IPS-NIHi7 (cell line): ENCODE measurements around the gene PLXNA2.

Experiments
- DNase-seq: peaks from one replicate; pipeline ENCODE4 v3.0.0; 2012; ENCODE audit warnings: mixed read lengths; ENCODE audit errors: extremely low spot score

The PLXNA2 gene

DNA sequence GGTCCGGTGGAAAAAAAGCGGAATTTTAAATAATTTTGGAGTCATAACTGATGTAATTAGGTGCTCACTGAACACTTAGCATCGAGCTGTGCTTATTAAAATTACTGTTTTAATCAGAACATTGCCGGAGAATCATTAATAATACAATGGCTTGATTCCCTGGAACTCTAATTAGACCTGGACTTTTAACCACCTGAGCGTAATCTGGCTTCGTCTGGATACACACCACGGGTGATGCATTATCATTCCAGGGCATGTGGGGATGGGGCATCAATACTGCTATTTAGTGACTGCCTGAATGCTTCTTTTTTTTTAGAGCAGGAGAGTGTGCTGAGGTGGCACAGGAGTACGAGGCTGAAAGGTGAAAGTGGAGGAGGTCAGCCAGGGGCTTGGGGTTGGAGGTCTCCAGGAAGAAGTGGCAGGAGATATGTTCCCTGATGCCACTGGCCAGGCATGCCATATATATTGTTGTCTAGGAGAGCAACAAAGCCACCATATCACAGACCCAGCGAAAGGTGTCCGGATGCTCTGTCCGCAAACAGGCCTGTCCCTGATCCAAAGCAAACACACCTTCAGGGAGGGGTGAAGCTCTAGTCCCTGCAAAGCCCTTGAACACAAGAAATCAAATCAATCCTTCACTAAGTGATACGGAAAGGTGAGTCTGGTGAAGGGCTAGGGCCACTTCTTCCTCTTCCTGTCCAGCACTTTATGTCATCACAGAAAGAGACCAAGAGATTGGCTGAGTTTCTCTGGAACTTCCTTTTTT is 125.2 kb downstream of the PLXNA2 start:
- no peak for DNase-seq

DNA sequence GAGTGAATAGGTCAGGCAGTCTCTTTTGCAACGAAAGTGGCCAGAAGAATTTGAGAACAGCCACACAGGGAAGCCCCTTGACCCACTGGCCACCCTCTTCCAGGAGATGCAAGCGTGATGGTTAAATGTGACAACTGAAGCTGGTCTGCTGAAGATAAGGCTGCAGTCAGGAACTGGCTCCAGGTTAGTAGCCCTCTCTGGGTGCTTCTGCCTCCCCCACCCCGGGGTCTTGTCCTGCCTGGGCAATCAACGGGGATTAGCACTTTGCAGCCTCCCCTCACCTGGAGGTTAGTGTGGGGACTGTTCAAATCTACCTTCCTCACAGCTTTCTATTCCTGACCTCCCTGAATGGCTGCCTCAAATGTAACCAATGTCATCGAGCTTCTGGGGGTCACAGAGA is 125.9 kb downstream of the PLXNA2 start:
- DNase-seq, result no peak

DNA sequence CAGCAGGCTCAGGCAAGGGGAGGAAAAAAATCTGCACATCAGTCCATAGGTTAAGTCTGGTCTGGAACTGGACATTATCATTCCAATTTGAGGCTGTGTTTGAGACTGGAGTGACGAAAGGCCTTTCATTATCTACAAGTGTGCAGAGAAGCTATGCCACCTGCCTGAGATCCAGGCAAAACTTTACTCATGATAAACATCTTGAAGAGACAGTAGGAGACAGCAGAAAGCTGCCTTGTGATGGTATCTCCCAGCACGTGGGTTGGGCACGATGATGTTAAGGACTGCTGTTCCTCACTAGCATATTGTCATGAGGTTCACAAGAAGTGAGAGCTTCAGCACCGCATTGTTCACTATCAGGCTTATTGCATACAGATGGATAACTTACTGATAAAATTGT is 126.4 kb downstream of the PLXNA2 start:
- no peak for DNase-seq

DNA sequence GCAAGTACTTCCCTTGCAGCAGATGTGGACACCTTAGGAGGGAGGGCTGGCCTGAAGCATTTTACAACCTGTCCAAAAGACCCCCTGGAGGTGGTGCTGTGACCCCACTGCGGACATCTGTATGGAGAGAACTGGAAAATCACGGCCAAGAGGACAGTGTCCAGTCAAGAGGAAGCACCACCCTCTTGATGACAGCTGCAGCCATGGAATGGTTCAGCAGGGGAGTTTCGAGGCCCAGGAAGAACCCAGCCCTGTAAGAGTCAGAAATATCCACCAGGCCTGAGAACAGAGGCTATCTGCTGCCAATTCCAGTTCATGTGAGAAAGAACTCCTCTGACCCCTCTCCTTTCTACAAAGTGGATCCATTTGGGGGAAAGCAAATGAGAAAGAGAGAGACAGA is 126.8 kb downstream of the PLXNA2 start:
- no peak for DNase-seq

DNA sequence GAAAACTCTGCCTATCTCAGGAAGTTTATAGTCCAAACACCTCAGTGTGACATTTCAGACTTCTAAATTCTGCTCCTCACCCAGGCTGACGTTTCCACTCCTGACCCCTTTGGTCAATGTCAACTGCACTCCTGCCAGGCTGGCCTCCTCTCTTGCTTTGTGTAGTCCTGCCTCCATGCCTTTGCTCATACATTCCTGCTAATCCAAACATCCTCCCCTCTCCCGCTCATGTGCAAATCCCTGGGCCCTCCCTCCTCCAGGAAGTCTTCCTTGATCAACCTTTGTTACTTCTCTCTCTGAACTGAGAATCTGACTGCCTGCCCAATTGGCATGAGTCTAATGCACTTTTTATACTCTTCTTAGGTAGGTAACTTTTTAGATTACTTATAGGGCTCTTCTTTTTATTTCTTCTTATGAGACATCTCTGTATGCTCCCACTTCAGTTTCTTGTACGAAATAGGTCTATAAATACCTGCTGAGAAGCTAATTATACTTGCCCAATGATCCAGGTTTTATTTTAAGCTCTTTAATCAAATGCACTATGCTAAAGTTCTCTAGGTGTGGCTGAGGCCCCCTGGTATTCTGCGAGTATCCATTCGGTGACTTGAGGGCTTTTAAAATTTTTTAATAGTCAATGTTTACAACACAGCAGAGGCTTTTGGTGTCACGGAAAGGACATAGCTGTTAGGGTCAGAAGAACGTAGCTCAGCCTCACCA is 128.1 kb downstream of the PLXNA2 start:
- no peak for DNase-seq

DNA sequence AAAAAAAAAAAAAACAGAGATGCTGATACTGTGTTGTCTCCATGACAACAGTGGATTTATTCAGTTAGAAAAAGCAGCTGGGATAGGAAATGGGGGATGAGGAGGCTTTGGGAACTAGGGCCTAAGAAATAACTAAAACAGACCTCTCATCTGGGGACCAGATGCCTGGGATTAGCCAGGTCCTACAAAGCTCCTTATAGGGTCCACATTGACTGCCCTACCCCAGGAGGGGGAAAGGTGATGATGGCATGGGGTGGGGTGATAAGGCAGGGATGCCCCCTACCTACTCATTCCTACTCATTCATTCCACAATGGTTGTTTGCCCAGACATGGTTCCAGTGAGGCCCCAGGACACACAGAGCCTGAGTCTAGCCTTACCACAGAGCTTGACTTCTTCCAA is 131.2 kb downstream of the PLXNA2 start:
- DNase-seq, result no peak

DNA sequence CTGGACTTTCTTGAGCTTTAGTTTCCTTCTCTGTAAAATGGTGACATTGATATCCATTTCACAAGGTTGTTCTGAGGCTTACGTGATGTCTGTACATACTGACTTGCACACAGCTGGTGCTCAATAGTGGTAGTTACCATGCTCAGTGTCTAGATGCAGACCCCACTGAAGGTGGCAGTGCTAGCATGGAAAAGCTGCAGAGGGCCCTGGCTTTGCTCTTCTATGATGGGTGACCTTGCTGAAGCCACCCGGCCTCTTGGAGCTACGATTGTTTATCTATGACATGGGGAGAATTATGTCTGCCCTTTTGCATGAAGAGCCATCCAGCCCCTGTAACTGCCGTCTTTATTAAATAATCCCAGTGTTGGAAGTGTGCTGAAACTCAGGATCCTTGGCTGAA is 131.8 kb downstream of the PLXNA2 start:
- no peak for DNase-seq

DNA sequence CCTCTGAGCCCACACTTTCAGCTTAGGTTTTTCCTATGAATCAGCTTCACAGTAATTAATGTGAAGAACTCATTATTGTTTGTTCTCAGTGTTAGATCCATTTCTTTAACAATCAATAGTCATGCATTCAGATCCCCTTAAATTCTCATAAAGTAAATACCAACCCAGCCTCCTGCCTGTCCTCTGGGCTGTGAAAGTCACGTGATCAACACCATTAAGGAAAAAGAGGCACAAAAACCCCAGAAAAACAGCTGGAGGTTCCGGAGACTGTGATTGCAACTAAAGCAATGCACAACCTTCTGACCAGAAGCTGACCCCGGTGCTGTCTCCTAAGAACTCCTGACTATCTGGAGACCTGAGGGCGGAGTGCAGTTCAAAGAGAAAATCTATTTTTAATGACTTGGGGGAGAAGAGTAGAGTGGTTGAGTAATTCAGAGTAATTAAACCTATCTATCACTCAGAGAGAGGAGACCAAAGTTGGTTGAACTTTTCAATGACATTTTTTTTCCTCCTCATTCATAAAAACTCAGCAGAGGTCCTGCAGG is 132.5 kb downstream of the PLXNA2 start:
- no peak for DNase-seq

DNA sequence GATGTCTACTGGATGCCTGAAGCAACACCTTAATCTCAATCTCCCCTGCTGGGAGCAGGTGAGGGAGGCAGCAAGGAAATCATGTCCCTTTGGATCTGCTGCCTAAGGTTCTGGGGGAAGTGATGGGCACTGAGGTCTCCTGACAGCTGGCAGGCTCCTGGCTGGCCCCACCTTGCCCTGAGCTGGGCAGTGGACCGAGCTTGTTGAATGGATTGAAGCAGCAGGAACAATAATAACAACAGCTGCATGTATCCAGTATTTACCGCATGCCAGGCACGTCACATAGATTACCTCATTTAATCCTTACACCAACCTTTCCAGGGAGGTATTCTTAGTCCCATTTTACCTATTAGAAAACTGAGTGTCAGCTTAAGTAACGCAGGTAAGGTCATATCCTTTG is 133.9 kb downstream of the PLXNA2 start:
- no peak for DNase-seq

DNA sequence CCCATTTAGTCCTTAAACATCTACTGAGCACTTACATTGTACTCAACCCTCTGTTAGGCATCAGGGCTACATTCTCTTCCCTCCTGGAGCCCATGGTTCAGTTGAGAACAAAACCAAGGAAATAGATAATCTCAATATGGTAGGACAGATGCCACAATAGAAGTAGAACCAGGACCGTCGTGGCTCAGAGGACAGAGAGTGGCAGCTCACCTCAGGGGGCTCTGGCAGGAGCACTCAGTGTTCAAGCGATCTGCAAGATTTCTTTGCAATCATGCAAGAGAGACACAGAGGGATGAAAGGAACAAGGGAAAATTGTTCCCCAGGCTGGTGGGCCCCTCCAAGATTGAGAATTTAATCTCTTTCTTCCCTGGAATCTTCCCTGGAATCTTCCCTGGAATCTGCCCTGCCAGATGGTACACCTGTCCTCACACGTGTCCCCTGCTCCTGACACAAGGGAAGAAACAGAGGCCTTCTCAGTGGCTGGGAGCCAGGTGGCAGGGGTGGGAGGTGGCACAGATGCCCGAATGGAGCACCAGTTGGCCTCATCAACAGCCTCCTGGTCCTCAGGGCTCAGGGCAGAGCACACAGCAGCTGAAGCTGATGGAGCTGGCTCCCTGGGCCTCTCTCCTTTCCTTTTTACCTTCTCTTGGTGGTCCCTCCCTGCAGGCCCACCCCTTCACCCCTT is 135.4 kb downstream of the PLXNA2 start:
- DNase-seq, result no peak

DNA sequence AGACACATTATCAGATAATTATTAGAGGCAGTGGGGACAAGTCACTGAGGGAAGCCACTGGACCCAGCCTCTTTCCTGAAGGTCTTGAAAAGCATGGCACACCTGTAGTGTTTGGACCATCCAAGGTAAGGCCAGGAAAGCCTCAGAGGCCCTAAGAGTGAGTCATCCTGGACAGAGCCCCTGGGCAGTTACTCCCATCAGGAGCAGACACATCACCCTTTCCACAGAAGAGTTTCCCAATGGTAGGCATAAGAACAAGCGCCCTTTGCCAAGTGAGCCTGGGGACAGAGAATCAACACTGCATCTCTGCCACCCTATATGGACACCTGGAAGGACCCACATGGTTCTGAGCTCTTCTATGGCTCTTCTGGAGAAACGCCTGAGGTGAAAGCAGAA is 136.0 kb downstream of the PLXNA2 start:
- DNase-seq, result no peak

DNA sequence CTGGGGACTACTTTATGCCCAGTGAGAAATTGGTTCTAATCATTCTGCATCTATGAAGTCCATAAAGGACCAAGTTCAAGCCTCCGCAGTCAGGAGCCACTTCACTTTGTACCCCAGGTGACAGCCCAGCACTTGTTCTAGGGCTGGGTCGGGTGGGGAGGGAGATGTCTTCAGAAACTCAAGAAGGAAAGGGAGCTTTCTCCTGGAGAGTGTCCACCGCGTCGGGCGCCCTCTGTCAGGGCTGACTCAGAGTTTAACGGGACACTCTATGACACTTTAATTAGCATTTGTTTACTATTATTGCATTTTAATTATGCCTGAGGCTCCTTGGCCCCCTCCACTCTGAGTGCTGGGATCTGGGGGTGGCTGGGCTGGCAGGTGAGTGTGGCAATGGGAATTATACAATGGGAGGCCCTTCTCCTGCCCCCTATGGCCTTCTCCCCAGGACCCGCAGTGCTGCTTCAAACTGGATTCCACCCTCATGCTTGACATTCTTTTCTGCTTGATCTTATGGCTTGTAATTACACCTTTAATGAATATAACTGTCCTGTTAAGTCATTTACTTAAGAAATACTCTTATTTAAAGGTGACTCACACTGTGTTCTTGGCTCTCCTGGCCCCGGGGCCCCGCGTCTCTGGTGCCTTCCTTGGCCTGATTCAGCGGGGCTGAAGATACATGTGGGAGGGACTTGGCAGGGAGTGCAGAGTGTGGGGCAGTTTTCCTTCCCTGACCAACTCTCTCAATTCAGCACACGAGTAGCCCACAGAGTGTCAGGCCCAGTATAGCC is 136.6 kb downstream of the PLXNA2 start:
- no peak for DNase-seq

DNA sequence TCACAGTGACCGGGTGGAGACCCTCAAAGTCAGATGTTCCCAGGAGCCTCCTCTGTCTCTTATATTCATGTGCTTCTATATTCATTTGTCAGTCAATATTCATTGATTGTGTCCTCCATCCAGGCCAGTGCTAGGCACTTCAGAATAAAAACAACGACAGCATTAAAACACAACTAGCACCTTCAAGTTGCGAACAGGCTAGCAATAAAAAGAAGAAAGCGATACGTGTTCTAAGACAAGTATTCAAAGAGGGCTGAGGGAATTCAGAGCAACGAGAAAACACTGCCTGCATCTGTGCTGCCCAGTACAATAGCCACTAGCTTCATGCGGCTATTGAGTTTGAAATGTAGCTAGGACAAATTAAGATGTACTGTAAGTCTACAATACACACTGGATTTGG is 138.0 kb downstream of the PLXNA2 start:
- no peak for DNase-seq

DNA sequence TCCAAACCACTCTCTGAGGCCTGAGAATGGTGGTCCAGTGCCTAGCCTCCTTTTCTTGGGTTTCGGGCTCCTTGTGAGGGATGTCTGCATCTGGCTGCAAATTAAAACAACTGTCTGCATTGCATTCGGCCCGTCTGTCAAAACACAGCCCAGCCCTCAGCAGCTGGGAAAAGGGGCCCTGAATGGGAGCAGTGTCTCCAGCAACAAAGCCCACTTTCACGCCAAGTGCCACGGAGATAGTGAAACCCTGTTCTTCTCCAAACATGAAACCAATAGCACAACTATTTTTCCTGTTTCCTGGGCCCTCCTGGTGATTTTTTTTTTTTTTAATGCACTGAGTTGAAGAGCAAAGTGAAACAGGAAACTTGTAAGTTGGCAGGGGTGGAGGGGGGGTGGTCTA is 138.4 kb downstream of the PLXNA2 start:
- DNase-seq, result no peak

DNA sequence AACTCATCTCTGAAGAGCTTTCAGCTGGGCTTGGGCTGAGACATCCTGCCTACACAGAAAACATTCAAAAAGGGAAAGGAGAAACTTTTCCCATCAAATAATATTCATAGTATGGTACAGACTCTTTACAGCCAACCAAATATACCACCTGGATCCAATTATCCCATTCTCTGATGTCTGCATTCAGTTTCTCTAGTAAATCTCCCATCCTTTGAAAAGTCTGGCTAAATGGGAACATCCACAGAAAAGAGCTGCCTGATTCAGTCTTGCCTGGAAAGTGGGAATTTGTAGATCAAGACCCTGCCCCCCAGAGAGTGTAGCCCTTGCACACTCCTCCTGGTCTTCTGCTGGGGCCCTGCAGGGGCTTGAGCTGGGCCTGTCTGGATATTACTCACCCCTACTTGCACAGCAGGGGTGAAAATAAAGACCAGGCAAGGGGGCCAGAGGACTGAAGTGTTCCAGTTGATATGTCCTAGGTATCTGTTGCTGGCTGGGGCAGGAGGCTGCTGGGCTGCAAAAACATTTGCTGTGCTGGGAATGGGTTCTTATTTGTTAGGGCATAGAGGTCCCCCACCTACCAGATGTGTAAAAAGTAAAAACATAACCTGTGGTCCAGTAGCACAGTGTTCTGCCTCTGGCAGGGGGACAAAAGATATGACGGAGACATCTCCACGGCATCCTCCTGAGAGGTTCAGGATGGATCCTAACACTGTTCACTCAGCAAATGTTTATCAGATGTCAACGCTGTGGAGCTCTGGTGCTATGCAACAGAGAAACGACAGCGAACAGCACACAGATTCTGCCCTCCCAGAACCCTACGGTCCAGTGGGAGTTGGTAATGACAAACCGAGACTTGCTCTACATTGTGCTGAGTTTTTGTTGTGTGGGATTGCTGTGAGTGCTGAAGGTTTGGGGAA is 140.3 kb downstream of the PLXNA2 start:
- DNase-seq, result no peak

DNA sequence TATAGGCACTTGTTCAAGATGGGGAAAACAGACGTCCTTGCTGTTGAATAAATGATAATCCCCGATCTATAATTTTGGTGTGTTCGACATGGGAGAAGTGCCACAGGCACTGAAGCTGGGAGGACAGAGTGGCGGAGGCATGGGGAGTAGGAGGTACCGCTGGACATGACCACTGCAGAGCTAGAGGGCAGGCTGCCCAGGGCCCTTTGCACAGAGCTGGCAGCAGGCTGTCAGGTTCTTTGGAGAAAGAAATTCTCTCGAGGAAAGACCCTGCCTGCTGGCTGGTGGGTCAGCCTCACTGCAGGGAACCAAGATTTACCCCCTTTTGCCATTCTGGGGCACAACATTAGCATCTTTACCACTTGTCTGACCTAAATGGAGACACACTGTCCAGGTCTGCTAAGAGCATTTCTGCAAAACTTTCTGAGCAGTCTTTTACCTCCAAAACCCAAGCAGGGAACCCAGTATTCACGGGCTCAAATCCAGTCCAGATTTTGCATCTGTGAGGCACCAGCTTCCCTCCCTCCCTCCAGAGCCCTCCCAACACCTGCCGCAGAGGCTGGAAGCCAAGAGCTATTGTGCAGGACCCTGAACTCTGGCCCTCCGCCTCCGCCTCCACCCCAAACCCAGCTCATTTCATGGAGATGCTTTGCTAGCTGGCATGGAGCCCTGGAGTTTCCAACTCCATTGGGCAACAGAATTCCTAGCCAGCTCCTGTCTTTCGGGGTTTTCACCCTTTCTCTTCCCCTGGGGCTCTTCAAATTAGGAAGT is 142.3 kb downstream of the PLXNA2 start:
- no peak for DNase-seq

DNA sequence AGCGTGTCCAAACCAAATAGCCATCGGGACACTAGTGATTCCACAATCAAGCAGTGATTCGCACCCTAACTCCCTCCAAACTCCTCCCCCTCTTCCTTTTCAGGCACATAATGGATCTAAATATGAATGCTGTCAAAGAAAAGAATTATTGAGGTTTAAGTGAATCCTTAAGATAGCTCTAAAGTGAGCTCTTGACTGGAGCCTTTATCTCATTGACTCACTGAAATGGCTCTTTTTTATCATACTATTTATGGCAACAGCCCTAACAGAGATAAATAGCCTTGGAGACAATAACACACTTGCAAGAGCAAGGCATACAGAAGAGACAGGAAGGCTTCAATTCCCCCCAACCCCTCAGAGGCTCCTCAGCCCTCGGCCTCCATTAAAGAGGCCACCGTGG is 143.3 kb downstream of the PLXNA2 start:
- DNase-seq, result no peak

DNA sequence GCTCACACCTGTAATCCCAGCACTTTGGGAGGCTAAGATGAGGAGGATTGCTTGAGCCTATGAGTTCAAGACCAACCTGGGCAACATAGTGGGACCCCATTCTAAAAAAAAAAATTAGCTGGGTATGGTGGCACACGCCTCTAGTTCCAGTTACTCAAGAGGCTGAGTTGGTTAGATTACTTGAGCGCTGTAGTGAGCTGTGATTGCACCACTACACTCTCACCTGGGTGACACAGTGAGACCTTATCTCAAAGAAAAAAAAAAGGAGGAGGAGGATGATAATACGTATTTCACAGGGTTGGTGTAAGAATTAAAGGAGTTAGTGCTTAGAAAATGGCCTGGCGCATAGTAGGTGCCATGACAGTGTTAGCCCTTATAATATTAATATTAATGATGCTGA is 144.1 kb downstream of the PLXNA2 start:
- DNase-seq, result no peak

DNA sequence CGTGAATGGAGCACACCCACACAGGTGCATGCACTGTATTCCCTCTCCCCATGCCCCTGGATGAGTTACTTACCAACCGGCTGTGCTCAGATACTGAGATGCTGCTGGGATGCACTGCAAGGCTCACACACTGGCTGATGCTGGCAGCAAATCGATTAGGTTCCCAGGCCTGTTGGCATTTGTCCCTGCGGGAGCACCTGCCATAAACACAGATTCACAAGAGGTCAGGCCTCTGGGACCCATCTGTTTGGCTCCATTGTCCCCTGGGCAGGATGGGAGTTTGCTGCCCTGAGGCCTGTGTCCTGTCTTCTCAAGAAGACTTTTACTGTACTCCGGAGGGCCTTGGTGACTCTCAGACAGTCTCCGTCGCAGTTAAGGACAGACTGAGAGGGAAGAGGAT is 145.4 kb downstream of the PLXNA2 start:
- no peak for DNase-seq
